PFSK-1 (cell line): ENCODE results near the gene INSR.

Experiments used
- FOXP2 ChIP-seq: optimal IDR thresholded peaks from 2 replicates; pipeline ENCODE3; 2011; ENCODE audit warnings: borderline replicate concordance, control low read depth, inconsistent platforms; ENCODE audit not compliant: insufficient read depth; ENCODE audit errors: extremely low read length, extremely low read depth
- POLR2AphosphoS5 ChIP-seq: IDR thresholded peaks from 2 replicates; pipeline ENCODE4 v1.6.1; 2012; ENCODE audit warnings: low read depth, mild to moderate bottlenecking, control low read depth, low read length, moderate library complexity

DNA sequence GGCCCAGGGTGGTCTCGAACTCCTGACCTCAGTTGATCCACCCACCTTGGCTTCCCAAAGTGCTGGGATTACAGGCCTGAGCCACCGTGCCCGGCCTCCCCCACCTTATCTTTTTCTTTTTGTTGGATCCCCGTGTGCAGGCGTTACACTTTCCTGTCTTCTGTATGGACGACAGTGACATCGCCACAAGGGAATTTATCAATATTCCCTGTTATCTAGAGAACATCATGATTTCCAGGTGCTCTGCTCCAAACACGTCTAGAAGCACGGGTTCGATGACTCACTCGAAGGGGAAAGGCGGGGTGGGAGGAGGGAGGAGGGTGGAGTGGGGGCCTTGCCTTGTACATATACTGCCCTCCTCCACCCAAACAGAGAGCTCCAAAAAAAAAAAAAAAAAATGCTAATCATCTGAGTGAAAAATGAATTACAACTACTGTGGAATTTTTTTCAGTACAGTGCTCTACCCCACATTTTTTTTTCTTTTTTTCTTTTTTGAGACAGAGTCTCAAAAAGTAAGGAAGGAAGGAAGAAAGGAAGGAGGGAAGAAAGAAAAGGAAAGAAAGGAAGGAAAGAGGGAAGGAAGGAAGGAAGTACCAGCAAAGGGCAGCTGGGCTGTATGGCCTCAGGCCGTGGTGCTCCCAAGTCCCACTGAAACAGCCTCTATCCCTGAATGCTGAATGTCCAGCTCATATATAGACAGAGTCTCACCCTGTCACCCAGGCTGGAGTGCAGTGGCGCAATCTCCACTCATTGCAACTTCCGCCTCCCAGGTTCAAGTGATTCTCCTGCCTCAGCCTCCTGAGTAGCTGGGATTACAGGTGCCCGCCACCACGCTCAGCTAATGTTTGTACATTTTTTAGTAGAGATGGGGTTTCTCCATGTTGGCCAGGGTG, 36.8 kb downstream of the INSR start:
- TF ChIP-seq POLR2AphosphoS5 (no peak), FOXP2 (no peak)
